Mucosa of stomach (tissue), 1 donor: ENCODE results near the gene CAMSAP1.
"Not testable (repeated sequence)": the region's sequence is repeated elsewhere in the genome, so short reads cannot be mapped to it uniquely, and the experiment has no call there.

Experiments
- H3K27me3 ChIP-seq: one replicate; pipeline ENCODE4 v1.7.0; 2013; ENCODE audit warnings: mild to moderate bottlenecking, low read length; ENCODE audit not compliant: control insufficient read depth, insufficient read depth
- H3K36me3 ChIP-seq: one replicate; pipeline ENCODE4 v1.7.0; 2013; ENCODE audit warnings: low read length; ENCODE audit not compliant: control insufficient read depth, insufficient read depth
- H3K4me1 ChIP-seq: one replicate; pipeline ENCODE4 v1.7.0; 2013; ENCODE audit warnings: mild to moderate bottlenecking, low read length; ENCODE audit not compliant: control insufficient read depth, insufficient read depth
- H3K4me3 ChIP-seq: one replicate; pipeline ENCODE4 v1.7.0; 2013; ENCODE audit warnings: low read length
- H3K9ac ChIP-seq: one replicate; pipeline ENCODE4 v1.7.0; 2013; ENCODE audit warnings: mild to moderate bottlenecking, low read length, moderate library complexity
- H3K9me3 ChIP-seq: one replicate; pipeline ENCODE4 v1.7.0; 2013; ENCODE audit warnings: mild to moderate bottlenecking, low read length, moderate library complexity; ENCODE audit not compliant: control insufficient read depth
- donor health status: Pancreatic carcinoma.

The CAMSAP1 gene

DNA sequence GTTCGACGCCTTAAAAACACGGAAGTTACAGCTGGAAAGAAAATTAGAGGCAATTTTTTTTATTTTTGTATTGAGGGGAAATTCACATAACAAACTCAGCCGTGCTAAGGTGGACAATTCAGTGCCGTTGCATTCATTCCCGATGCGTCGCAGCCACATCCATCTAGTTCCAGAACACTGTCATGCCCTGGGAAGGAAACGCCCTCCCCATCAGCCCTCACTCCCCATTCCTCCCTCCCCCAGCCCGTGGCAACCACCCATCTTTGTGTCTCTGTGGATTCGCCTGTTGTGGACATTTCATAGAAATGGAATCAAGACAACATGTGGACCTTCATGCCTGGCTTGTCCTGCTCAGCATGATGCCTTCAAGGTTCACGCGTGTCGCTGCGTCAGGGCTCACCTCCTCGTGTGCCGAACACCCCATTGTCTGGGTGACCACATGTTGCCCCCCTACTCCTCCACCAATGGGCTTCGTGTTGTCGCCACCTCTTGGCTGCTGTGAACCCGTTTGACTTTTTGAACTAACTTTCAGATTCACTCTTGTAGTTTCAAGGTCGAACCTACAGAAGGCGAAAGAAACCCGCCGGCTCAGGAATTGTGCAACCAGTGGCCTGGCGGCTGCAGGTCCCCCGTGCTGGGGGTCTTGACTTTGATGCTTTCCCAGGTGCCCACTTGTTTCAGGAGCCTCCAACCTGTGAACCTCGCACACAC is 17.4 kb upstream of the CAMSAP1 start:
- H3K36me3 ChIP-seq = no peaks in the 10 kb centered on the region
- H3K9me3 ChIP-seq = no peaks in the 10 kb centered on the region
- H3K4me3 ChIP-seq = no peak overlapping the region
- H3K4me1 ChIP-seq = peaks cover 13% of the 10 kb centered on the region
- H3K9ac ChIP-seq = no peak overlapping the region
- H3K27me3 ChIP-seq = no peaks in the 10 kb centered on the region

DNA sequence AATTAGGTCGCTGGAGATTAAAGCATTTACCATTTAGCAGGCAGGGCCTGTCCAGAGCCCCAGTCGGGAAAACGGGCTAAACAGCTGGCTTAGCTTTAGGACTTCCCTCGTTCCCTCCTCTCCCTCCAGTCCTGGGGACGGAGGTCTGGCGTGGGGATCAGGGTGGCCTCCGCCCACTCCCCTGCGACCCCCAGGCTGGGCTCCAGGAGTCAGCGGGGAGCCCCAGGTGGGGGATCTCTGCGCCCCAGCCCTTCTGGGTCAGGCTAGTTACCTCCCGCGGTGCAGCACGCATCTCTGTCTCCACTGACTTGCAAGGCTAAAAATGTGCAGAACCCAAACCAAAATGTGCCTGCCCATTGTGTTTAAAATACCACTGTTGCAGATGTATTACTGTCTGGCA is 16.2 kb upstream of the CAMSAP1 start:
- H3K9me3 ChIP-seq = no peaks in the 10 kb centered on the region
- H3K9ac ChIP-seq = no peak overlapping the region
- no peak overlapping the region for H3K4me3 ChIP-seq
- H3K36me3 ChIP-seq = no peaks in the 10 kb centered on the region
- peaks cover 13% of the 10 kb centered on the region for H3K4me1 ChIP-seq
- H3K27me3 ChIP-seq = no peaks in the 10 kb centered on the region

DNA sequence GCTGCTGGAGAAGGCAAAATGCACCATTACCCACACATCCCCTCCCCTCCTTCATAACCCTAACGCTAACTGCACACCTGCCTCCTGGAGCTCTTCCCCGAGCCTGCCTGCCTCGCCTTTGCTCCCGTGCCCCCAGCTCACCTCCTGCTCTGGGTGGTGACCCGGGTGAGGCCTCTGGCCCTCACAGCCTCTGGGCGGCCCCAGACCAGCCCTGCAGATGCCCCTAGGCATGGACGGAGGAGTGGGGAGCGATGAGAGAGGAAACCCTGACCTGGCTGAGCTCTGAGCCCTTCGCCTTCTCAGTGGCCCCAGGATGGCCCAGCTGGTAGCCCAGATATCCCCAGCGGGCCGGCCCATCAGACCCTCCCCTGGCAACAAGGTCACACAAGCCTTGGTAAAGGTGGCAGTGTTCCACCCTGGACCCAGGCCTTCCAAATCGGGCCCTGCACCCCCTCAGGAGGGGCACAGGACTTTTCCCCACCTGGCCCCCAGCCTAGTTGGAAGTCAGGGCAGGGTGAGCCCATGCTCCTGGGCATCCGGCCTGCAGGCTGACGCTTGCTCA is 14.5 kb upstream of the CAMSAP1 start:
- no peak overlapping the region for H3K9ac ChIP-seq
- no peak overlapping the region for H3K4me3 ChIP-seq
- peaks cover 5% of the 10 kb centered on the region for H3K4me1 ChIP-seq
- no peaks in the 10 kb centered on the region for H3K27me3 ChIP-seq
- H3K36me3 ChIP-seq = no peaks in the 10 kb centered on the region
- no peaks in the 10 kb centered on the region for H3K9me3 ChIP-seq

DNA sequence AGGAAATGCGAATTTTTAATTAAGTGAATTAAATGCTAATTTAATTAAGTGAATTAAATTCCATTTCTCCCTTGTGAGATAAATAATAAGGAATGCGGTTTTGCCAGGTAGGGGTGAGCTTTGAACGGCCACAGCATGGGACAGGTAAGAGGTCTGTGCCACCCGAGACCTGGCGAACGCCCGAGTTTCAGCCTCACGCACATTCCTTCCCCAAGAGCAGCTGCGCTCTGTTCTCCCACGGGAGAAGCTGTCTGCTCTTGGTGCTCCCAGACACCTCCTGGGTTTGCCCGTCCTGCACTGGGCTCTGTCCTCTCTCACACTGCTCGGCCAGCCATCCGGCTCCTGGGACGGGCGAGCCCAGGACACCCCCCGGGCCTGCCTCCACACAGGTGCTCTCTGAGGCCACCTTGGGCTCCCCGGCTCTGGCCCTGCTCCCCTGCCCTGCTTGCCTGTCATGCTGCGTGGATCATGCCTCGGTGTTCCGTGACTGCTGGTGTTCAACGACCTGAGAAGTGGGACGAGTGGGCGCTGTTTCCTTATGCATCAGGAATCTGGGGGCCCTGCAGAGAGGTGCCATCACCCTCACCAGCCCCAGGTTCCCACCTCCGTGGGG is 13.7 kb upstream of the CAMSAP1 start:
- Histone ChIP-seq H3K4me1 (no peaks in the 10 kb centered on the region), H3K4me3 (no peak overlapping the region), H3K36me3 (peaks cover 2% of the 10 kb centered on the region), H3K9ac (no peak overlapping the region), H3K27me3 (no peaks in the 10 kb centered on the region), H3K9me3 (peaks cover 6% of the 10 kb centered on the region)

DNA sequence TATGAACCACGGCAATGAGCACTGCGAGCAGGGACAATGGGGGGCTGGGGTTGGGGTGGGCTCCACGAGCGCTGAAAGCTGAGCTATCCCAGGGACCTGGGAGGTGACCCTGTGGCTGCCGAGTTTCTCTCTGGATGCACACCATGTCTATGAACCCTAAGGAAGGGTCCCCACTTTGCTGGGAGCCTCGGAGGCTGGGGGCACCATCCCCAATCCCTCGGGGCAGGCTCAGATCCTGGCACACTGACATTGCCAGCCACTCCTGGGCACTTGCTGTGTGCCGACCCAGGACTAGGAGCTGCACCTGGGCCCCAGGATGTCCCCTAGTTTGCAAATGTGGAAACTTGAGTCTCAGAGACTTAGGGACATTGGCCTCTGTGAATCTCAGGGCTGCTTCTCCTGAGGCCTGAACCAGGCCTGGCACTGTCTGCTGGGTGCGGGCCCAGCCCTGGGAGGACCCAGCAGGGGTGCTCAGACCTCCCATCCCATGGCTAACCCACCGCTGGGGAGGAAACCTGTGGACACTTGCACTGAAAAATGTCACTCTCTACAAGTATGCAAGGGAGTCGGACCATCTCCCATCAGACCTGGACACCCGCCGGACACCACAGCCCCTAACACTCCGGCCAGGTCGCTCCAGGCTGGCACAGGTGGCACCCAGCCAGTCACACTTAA is 13.0 kb upstream of the CAMSAP1 start:
- H3K4me1 ChIP-seq = no peaks in the 10 kb centered on the region
- no peak overlapping the region for H3K9ac ChIP-seq
- peaks cover 8% of the 10 kb centered on the region for H3K9me3 ChIP-seq
- H3K27me3 ChIP-seq = no peaks in the 10 kb centered on the region
- peaks cover 4% of the 10 kb centered on the region for H3K36me3 ChIP-seq
- no peak overlapping the region for H3K4me3 ChIP-seq

DNA sequence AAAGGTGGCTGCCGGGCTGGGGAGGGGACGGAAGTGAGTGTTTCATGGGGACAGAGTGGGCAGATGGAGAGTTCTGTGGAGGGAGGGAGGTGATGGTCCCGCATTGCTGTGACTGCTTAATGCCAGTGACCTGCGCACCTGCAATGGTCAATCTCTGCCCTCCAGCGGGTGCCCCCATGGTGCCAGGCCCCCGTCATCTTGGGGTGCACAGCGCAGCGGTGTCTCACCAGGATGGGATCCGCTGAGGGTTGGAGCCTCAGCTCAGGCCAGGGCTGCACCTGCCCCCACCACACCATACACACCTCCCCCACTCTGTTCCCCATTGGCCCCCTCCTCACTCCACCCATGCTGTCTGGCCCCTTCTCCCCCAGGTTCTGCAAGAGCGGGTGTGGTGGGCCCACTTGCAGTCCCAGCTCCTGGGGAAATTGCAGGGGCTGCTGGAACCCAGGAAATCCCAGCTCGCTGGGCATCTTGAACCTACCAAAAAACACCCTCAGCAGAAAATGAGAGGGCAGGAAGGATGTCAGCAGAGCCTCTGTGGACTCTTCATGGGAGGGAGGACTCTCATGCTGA is 12.1 kb upstream of the CAMSAP1 start:
- Histone ChIP-seq H3K4me3 (no peak overlapping the region), H3K36me3 (peaks cover 4% of the 10 kb centered on the region), H3K4me1 (no peaks in the 10 kb centered on the region), H3K9me3 (peaks cover 8% of the 10 kb centered on the region), H3K9ac (no peak overlapping the region), H3K27me3 (no peaks in the 10 kb centered on the region)

DNA sequence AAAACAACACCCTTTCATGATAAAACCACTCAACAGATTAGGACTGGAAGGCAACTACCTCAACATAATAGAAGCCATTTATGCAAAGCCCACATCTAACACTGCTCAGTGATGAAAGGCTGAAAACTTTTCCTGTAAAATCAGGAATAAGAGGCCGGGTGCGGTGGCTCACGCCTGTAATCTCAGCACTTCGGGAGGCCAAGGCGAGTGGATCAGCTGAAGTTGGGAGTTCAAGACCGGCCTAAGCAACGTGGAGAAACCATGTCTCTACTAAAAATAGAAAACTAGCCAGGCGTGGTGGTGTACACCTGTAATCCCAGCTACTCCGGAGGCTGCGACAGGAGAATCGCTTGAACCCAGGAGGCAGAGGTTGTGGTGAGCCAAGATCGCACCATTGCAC is 8.9 kb upstream of the CAMSAP1 start:
- H3K9me3 ChIP-seq, H3K4me3 ChIP-seq, H3K36me3 ChIP-seq, H3K27me3 ChIP-seq, H3K4me1 ChIP-seq, H3K9ac ChIP-seq: not testable (repeated sequence)

DNA sequence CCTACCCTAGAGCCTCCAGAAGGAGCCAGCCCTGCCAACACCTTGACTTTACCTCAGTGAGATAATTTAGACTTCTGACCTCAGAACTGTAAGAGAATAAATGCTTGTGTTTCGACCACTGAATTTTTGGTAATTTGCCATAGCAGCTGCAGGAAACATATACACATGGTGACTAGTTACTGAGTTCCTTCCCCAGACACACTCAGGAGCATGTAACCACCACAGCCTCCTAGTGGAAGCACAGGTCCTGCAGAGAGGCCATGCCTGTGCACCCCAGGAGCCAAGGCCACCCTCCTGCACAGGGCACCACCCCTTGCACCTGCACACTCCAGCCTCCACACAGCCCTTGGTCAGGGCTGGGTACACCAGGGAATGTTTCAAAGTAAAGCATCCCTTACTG is 7.6 kb upstream of the CAMSAP1 start:
- H3K4me1 ChIP-seq = no peaks in the 10 kb centered on the region
- peaks cover 8% of the 10 kb centered on the region for H3K9me3 ChIP-seq
- peaks cover 4% of the 10 kb centered on the region for H3K36me3 ChIP-seq
- H3K27me3 ChIP-seq = no peaks in the 10 kb centered on the region
- H3K9ac ChIP-seq = no peak overlapping the region
- H3K4me3 ChIP-seq = no peak overlapping the region

DNA sequence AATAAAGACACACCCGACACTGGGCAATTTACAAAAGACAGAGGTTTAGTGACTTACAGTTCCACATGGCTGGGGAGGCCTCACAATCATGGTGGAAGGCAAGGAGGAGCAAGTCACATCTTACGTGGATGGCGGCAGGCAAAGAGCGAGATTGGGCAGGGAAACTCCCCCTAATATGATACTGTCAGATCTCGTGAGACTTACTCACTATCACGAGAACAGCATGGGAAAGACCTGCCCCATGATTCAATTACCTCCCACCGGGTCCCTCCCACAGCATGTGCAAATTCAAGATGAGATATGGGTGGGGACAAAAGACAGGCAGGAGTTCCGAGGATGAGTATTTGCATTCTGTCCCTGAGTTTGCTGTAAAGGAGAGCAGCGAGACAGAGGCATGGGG is 3.9 kb upstream of the CAMSAP1 start:
- not testable (repeated sequence) for H3K9ac ChIP-seq, H3K36me3 ChIP-seq, H3K27me3 ChIP-seq, H3K4me3 ChIP-seq, H3K9me3 ChIP-seq
- peaks cover 11% of the 10 kb centered on the region for H3K4me1 ChIP-seq

DNA sequence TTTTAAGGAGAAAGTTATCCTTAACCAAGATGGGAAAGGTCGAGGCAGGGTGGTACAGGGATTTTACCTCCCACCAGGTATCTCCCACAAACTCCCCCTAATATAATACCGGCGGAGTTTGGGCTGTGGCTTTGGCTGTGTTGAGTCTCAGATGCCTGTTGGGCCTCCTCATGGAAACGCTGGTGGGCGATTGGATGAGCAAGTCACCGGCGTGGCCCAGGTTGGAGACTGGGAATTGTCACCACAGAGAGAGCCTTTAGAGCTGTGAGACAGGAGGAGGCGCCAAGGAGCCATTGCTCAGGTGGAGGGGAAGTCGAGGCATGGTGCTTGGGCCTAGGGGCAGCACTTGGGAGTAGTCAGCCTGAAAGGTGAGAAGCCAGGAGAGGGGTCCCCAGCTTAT is 3.4 kb upstream of the CAMSAP1 start:
- Histone ChIP-seq H3K36me3 (no peaks in the 10 kb centered on the region), H3K4me1 (peaks cover 16% of the 10 kb centered on the region), H3K9ac (no peak overlapping the region), H3K9me3 (no peaks in the 10 kb centered on the region), H3K27me3 (no peaks in the 10 kb centered on the region), H3K4me3 (no peak overlapping the region)

DNA sequence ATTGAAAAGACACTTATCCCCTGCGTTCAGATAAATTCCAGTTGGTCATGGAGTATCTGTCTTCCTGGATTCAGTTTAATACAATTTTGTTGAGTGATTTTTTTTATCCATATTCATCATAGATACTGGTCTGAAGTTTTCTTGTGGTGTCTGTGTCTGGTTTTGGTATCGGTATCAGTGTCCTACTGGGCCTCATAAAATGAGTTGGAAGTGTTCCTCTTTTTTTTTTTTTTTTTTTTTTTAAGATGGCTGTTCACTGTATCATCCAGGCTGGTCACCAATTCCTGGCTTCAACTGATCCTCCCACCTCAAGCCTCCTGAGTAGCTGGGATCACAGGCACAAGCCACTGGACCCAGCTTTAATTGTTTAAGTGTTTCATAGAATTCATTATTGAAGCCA is 2.9 kb upstream of the CAMSAP1 start:
- Histone ChIP-seq H3K9ac (no peak overlapping the region), H3K27me3 (no peaks in the 10 kb centered on the region), H3K9me3 (no peaks in the 10 kb centered on the region), H3K4me3 (no peak overlapping the region), H3K4me1 (peaks cover 21% of the 10 kb centered on the region), H3K36me3 (no peaks in the 10 kb centered on the region)

DNA sequence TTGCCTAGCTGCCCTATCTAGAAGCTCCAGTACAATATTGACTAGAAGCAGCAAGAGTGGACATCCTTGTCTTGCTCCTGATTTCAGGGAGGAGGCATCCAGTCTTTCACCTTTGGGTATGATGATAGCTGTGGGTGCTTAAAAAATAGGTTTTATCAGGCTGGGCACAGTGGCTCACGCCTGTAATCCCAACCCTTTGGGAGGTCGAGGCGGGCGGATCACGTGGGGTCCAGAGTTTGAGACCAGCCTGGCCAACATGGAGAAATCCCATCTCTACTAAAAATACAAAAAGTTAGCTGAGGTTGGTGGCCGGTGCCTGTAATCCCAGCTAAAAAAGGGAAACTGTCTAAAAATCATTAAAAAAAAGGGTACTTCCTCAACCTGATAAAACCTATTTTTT is 2.0 kb upstream of the CAMSAP1 start:
- no peak overlapping the region for H3K4me3 ChIP-seq
- no peaks in the 10 kb centered on the region for H3K9me3 ChIP-seq

More for the DNA sequence above, 2.0 kb upstream of the CAMSAP1 start:
- Histone ChIP-seq H3K4me1 (peaks cover 28% of the 10 kb centered on the region), H3K27me3 (no peaks in the 10 kb centered on the region), H3K9ac (no peak overlapping the region), H3K36me3 (no peaks in the 10 kb centered on the region)
